K562 (cell line): ENCODE data around the gene FRRS1. TPM values are rescaled to one million over a fixed set of nuclear protein-coding genes. Genes with fewer than 3 reads are reported as not detected.

Experiments used
- ATAC-seq: fragments of 200-7000 bp; cut with Tn5 transposase; 3 replicates; pipeline ENCODE4 v1.9.1; 2020; ENCODE audit warnings: moderate library complexity
- BruUV-seq: library from RNA; stranded (reverse); fragments of 400-500 nt; replicated peaks from 2 replicates; lab custom pipeline; 2021; lab: Mats Ljungman, UMichigan
- CTCF ChIA-PET: fragments of 300-600 bp; formaldehyde crosslinking; extraction: SDS; loops from one replicate; lab custom pipeline; 2021; ENCODE audit warnings: low intra/inter-chr PET ratio; lab: Yijun Ruan, JAX
- POLR2A ChIA-PET: fragments of 300-600, 350-650 bp; sonication (Branson Sonifier 250); formaldehyde crosslinking; extraction: SDS; loops from one replicate; lab custom pipeline; 2021; ENCODE audit warnings: antibody characterized with exemption, inconsistent platforms; lab: Yijun Ruan, JAX
- DNase-seq, 4 experiments: peaks; one replicate each; pipeline versions ENCODE4 v3.0.0 to v3.0.0-alpha.2; 2011 to 2018; ENCODE audit warnings: low spot score in 3 of 4, mixed read lengths in 3 of 4; ENCODE audit errors: extremely low read depth in 1 of 4
- FAIRE-seq: peaks from 2 replicates; lab custom pipeline; 2011; peaks lifted over from hg19 to GRCh38; lab: Jason Lieb, UNC
- H2AFZ ChIP-seq: 2 replicates; pipeline ENCODE4 v1.6.0; 2011; ENCODE audit warnings: low read depth, low read length, control low read depth, inconsistent platforms
- H3K27ac ChIP-seq: fragments of 200-600 bp; 3 replicates; pipeline ENCODE4 v1.8.0; 2011; ENCODE audit warnings: low read depth, mild to moderate bottlenecking, control low read depth, inconsistent platforms, low read length, moderate library complexity, mixed read lengths; ENCODE audit errors: extremely low read depth
- H3K27me3 ChIP-seq, 2 experiments: fragments of 300-600 bp in 1 of 2; 2 replicates in 1 of 2; 3 replicates in 1 of 2; pipeline versions ENCODE4 v1.6.0 to v1.8.0; 2011; ENCODE audit warnings: inconsistent platforms in 2 of 2, low read length in 2 of 2, mild to moderate bottlenecking in 1 of 2, mixed read lengths in 1 of 2, moderate library complexity in 1 of 2; ENCODE audit not compliant: control insufficient read depth in 2 of 2, insufficient read depth in 2 of 2
- H3K36me3 ChIP-seq: fragments of 300-600 bp; 3 replicates; pipeline ENCODE4 v1.8.0; 2011; ENCODE audit warnings: mild to moderate bottlenecking, low read length, inconsistent platforms; ENCODE audit not compliant: control insufficient read depth, insufficient read depth
- H3K4me1 ChIP-seq, 2 experiments: fragments of 200-600 bp in 1 of 2; replicated peaks in 1 of 2; 2 replicates in 1 of 2; 3 replicates in 1 of 2; pipeline versions ENCODE4 v1.5.1 to v1.8.0; 2011; ENCODE audit warnings: inconsistent platforms in 2 of 2, low read length in 2 of 2, mild to moderate bottlenecking in 1 of 2, mixed read lengths in 1 of 2, moderate library complexity in 1 of 2; ENCODE audit not compliant: control insufficient read depth in 2 of 2, insufficient read depth in 2 of 2
- H3K4me2 ChIP-seq: 2 replicates; pipeline ENCODE4 v1.6.1; 2011; ENCODE audit warnings: low read length, control low read depth, inconsistent platforms, mixed read lengths; ENCODE audit not compliant: insufficient read depth
- H3K4me3 ChIP-seq: fragments of 200-600 bp; sonication (generic), shearing (Covaris generic); 2 replicates; pipeline ENCODE4 v1.5.1; 2016; ENCODE audit warnings: control low read depth, inconsistent platforms
- H3K79me2 ChIP-seq: fragments of 200-600 bp; 3 replicates; pipeline ENCODE4 v1.8.0; 2011; ENCODE audit warnings: low read length, inconsistent platforms; ENCODE audit not compliant: control insufficient read depth, insufficient read depth
- H3K9ac ChIP-seq, 2 experiments: 2 replicates each; pipeline versions ENCODE4 v1.6.0 to v1.6.1; 2011; ENCODE audit warnings: low read depth in 2 of 2, low read length in 2 of 2, control low read depth in 1 of 2, inconsistent platforms in 1 of 2, mild to moderate bottlenecking in 1 of 2, mixed read lengths in 1 of 2; ENCODE audit not compliant: insufficient read depth in 1 of 2
- H3K9me1 ChIP-seq: one replicate; pipeline ENCODE4 v1.6.0; 2011; ENCODE audit warnings: inconsistent platforms, mild to moderate bottlenecking, low read length, moderate library complexity; ENCODE audit not compliant: control insufficient read depth, insufficient read depth
- H3K9me3 ChIP-seq: replicated peaks from 2 replicates; pipeline ENCODE4 v1.5.1; 2011; ENCODE audit warnings: low read depth, low read length, inconsistent platforms; ENCODE audit not compliant: control insufficient read depth, insufficient read depth
- H4K20me1 ChIP-seq: replicated peaks from 2 replicates; pipeline ENCODE4 v1.6.1; 2011; ENCODE audit warnings: low read length, inconsistent platforms, mixed read lengths; ENCODE audit not compliant: control insufficient read depth, insufficient read depth
- E2F5 ChIP-seq: sonication (generic); formaldehyde crosslinking; IDR thresholded peaks from 2 replicates; pipeline ENCODE4 v1.8.0; 2022; ENCODE audit warnings: mild to moderate bottlenecking, missing genetic modification reagents
- ELF1 ChIP-seq: fragments of 200-800 bp; sonication (Bioruptor generic); IDR thresholded peaks from 2 replicates; pipeline ENCODE4 v1.6.1; 2016; ENCODE audit warnings: missing genetic modification characterization, missing compliant biosample characterization
- IRF1 ChIP-seq: sonication (generic); formaldehyde crosslinking; IDR thresholded peaks from 2 replicates; pipeline ENCODE4 v1.8.0; 2022; ENCODE audit warnings: missing genetic modification reagents, mild to moderate bottlenecking, borderline replicate concordance
- MBD2 ChIP-seq: sonication (generic); IDR thresholded peaks from 2 replicates; pipeline ENCODE4 v1.6.1; 2016; ENCODE audit warnings: low read depth, borderline replicate concordance
- MEF2D ChIP-seq: conservative IDR thresholded peaks from 2 replicates; pipeline ENCODE4 v1.6.1; 2016; ENCODE audit warnings: low read depth, missing genetic modification characterization, missing compliant biosample characterization
- RBM39 ChIP-seq: fragments of 200-400 bp; formaldehyde crosslinking; optimal IDR thresholded peaks from 2 replicates; pipeline ENCODE3; 2018; ENCODE audit warnings: low read depth, low read length
- SMARCB1 ChIP-seq: IDR thresholded peaks from 2 replicates; pipeline ENCODE4 v1.6.1; 2011; ENCODE audit warnings: improper control_type of control experiment, low read depth; ENCODE audit not compliant: insufficient read length
- SOX6 ChIP-seq: fragments of 450-650 bp; IDR thresholded peaks from 2 replicates; pipeline ENCODE4 v1.6.1; 2014; ENCODE audit warnings: mild to moderate bottlenecking
- SRSF3 ChIP-seq: fragments of 200-400 bp; formaldehyde crosslinking; IDR thresholded peaks from 2 replicates; pipeline ENCODE4 v1.6.1; 2016; ENCODE audit warnings: mild to moderate bottlenecking, low read length, moderate library complexity; ENCODE audit not compliant: insufficient read depth
- TAF9B ChIP-seq: fragments of 450-650 bp; IDR thresholded peaks from 2 replicates; pipeline ENCODE4 v1.6.1; 2018; ENCODE audit warnings: mild to moderate bottlenecking; ENCODE audit not compliant: partially characterized antibody
- ZBTB17 ChIP-seq: fragments of 450-650 bp; formaldehyde crosslinking; IDR thresholded peaks from 2 replicates; pipeline ENCODE4 v1.4.0; 2020; ENCODE audit warnings: mild to moderate bottlenecking
- ZNF609 ChIP-seq: sonication (generic); formaldehyde crosslinking; IDR thresholded peaks from 2 replicates; pipeline ENCODE4 v1.8.1; 2023; ENCODE audit warnings: missing genetic modification reagents, mild to moderate bottlenecking, borderline replicate concordance
- ZNF655 ChIP-seq: fragments of 250-450 bp; sonication (Bioruptor Pico); IDR thresholded peaks from 2 replicates; pipeline ENCODE4 v1.5.0; 2021
- WGBS: fragments of 100-300 bp; shearing (Covaris generic); methylation state at CpG from one replicate; pipeline ENCODE4 v1.1.6; 2016; ENCODE audit warnings: low coverage, mixed read lengths; ENCODE audit not compliant: insufficient coverage; ENCODE audit errors: missing lambda C conversion rate; 5-methylcytosine and 5-hydroxymethylcytosine counted together
- in situ Hi-C: fragments of 300-500 bp; cut with MboI; formaldehyde crosslinking; loops from 4 replicates; pipeline ENCODE4 v1.15.0; 2018; ENCODE audit warnings: inconsistent platforms, mixed read lengths
- intact Hi-C: fragments of 100-400 bp; cut with micrococcal nuclease; formaldehyde crosslinking; loops from 2 replicates; pipeline ENCODE4 v1.14.2; 2022
- polyA plus RNA-seq, 8 experiments: library from polyadenylated mRNA; depleted of rRNA in 4 of 8; stranded (reverse) in 5 of 8; unstranded in 3 of 8; fragments of >200 nt; fragmentation: Nextera tagmentation in 2 of 8; fragmentation: Illumina TruSeq in 1 of 8; extraction: Ambion mirVana in 2 of 8; extraction: Trizol in 1 of 8; gene quantifications; 2 replicates each; pipeline versions ENCODE4 v1.2.1 to v1.2.3, GENCODE V29; 2011 to 2014; ENCODE audit warnings: inconsistent platforms in 1 of 8, missing spikeins in 1 of 8
- total RNA-seq, 7 experiments: library from RNA; depleted of rRNA in 6 of 7; stranded (reverse); fragments of >200 nt in 6 of 7; fragmentation: Illumina TruSeq in 2 of 7; extraction: Trizol in 2 of 7; gene quantifications; 2 replicates each; pipeline versions ENCODE4 v1.2.1 to v1.2.3, GENCODE V29; 2011 to 2021; ENCODE audit warnings: low replicate concordance in 1 of 7

FRRS1 gene
- total and polyA plus RNA-seq, 9 of the 15 experiments (the other 6 are each of a cell fraction or from before 2014, with no cell fraction given): 0.87 to 54.0 (median 23.7) TPM

- H3K9me1 ChIP-seq: no peaks in the 10 kb centered on the region
- peak overlapping the region; percentile 74 for H3K27ac ChIP-seq
- H3K4me3 ChIP-seq: no peak overlapping the region
- DNase-seq: peak in 2 of 4 experiments; percentile 62 to 85
- H3K9me3 ChIP-seq: no peaks in the 10 kb centered on the region
- intact Hi-C loops: loop anchor here (5.0 kb wide), 2 partner anchors 121 to 584 kb away; partner anchors contain the start of genes CDC14A and PALMD
- H4K20me1 ChIP-seq: no peaks in the 10 kb centered on the region
- POLR2A ChIA-PET: interaction anchor here (0.8 to 1.3 kb wide), 2 partner anchors 18 to 594 kb away, joined by 4 to 5 read pairs; no protein-coding TSS in a partner anchor
- H3K4me2 ChIP-seq: peak overlapping the region; percentile 64
- peaks cover 4% of the 10 kb centered on the region; the same call in 2 of the 3 replicates for H3K36me3 ChIP-seq
- peak overlapping the region; percentile 61 for H2AFZ ChIP-seq
- peak overlapping the region in 1 of 2 experiments; percentile 40; a peak in 2 of 4 replicates for H3K9ac ChIP-seq
- 0% methylated on average over 6 of the region's 6 CpGs for WGBS
- ATAC-seq: peak; percentile 8
- no peaks in the 10 kb centered on the region for H3K27me3 ChIP-seq
- peaks cover 28% of the 10 kb centered on the region for H3K79me2 ChIP-seq
- FAIRE-seq: peak; percentile 59
- peaks cover 20 to 46% of the 10 kb centered on the region in 2 experiments for H3K4me1 ChIP-seq
- in situ Hi-C loops: no loop called here
- CTCF ChIA-PET: no interaction called here
- BruUV-seq: no TSS peak
- TF ChIP-seq IRF1 (CRISPR knock-in tag) (no peak), SRSF3 (no peak), ELF1 (0 out of 2 replicates have a peak, but pooled peaks have one; percentile 16), RBM39 (no peak), SOX6 (peak; percentile 70), SMARCB1 (no peak), ZNF609 (no peak), E2F5 (no peak), ZBTB17 (CRISPR knock-in tag) (no peak), ZNF655 (CRISPR knock-in tag) (no peak), MBD2 (no peak), TAF9B (peak; percentile 61), MEF2D (0 out of 2 replicates have a peak, but pooled peaks have one; percentile 17)
Measured at GRCh38 chr1:99768524-99769245, 2.2 kb upstream of the FRRS1 start.
